GM20000 (cell line): ENCODE data around the gene PHACTR1.
"Not testable (repeated sequence)": the region's sequence is repeated elsewhere in the genome, so short reads cannot be mapped to it uniquely, and the experiment has no call there.

Source experiments
- DNase-seq: peaks from one replicate; pipeline ENCODE4 v3.0.0; 2012; ENCODE audit warnings: low spot score
- CTCF ChIP-seq: IDR thresholded peaks from 2 replicates; pipeline ENCODE4 v1.5.1; 2012; ENCODE audit warnings: mild to moderate bottlenecking, control low read depth; ENCODE audit errors: extremely low read depth, missing control alignments

Gene PHACTR1

DNA sequence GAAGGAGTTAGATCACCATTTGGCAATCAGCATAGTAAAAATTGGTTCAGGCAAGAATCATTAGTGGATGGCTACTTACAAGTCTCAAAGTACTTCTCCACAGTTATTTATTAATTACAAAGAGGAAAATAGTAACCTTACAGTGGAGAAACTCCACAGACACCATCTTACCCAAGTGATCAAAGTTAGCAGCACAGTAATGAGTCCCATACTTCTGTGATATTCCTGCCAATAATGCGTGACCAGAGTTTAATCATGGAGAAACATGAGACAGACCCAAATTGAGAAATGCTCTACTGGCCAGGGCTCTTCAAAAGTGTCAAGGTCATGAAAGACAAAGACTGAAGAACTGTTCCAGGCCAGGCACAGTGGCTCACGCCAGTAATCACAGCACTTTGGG lies 602.3 kb downstream of the PHACTR1 start:
- no peak for DNase-seq
- no peak for TF ChIP-seq CTCF

- DNase-seq = no peak
- TF ChIP-seq CTCF = no peak
These were observed 603.5 kb downstream of the PHACTR1 start for GRCh38 chr6:13319891-13320564.

DNA sequence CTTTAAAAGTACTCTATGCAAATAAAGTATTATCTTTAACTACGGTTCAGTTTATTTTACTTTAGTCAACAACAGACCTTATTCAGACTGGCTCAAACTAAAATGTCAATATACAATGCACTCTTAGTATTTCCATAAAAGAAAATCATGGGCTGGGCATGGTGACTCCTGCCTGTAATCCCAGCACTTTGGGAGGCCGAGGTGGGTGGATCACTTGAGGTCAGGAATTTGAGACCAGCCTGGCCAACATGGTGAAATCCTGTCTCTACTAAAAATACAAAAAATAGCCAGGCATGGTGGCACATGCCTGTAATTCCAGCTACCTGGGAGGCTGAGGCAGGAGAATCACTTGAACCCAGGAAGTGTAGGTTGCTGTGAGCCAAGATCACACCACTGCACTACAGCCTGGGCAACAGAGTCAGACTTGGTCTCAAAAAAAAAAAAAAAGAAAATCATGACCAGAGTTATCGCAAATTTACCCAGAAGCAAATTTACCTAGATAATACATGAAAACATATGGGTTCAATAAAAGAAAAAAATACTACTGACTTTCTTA lies 609.5 kb downstream of the PHACTR1 start:
- not testable (repeated sequence) for DNase-seq

GRCh38 chr6:13327691-13328075 lies 611.1 kb downstream of the PHACTR1 start:
- DNase-seq = no peak
- no peak for TF ChIP-seq CTCF

DNA sequence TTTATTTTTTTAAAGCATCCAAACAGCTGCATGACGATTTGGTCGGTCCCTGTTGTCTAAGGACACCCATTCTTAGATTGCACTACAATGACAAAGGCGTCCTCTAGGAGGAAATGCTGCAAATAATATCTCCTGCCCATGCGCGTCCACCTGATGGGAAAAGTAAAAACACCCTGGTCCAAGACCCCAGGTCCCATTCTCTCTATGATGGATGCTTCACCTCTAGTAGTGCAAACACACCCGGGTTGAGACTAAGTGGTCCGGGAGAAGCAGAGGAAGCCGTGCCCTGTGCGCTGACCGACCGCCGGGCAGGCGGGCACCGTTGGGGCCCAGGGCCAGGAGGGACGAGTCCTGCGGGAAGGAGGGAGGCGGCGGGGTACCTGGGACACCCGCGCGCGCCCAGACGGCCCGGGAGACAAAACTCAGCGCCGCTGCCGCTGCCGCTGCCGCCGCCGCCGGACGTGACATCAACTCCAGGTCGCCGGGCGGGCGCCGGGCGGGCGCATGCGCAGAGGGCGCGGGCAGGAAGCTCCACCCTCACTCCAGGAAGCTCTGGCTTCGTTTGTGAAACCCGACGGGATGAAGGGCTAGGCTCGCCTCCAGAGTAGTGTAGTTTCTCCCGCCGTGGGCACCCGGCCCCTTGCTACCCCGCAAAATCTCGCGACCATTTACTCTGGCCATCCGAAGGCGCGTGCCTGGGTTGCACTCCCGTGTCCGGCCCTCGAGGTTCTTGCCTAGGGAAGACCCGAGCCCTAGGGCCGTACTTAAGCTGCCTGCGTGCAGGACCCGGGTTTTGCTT lies 611.7 kb downstream of the PHACTR1 start, which contains the start of gene TBC1D7:
TSS of gene TBC1D7 (minus strand) at position 462 of the 799 bp plus-strand sequence. CDS start 1,639 bp downstream, outside the sequence.
- TF ChIP-seq CTCF = no peak
- peak; percentile 93 for DNase-seq

GRCh38 chr6:13328875-13329183 lies 612.3 kb downstream of the PHACTR1 start:
- DNase-seq = no peak
- TF ChIP-seq CTCF = no peak

DNA sequence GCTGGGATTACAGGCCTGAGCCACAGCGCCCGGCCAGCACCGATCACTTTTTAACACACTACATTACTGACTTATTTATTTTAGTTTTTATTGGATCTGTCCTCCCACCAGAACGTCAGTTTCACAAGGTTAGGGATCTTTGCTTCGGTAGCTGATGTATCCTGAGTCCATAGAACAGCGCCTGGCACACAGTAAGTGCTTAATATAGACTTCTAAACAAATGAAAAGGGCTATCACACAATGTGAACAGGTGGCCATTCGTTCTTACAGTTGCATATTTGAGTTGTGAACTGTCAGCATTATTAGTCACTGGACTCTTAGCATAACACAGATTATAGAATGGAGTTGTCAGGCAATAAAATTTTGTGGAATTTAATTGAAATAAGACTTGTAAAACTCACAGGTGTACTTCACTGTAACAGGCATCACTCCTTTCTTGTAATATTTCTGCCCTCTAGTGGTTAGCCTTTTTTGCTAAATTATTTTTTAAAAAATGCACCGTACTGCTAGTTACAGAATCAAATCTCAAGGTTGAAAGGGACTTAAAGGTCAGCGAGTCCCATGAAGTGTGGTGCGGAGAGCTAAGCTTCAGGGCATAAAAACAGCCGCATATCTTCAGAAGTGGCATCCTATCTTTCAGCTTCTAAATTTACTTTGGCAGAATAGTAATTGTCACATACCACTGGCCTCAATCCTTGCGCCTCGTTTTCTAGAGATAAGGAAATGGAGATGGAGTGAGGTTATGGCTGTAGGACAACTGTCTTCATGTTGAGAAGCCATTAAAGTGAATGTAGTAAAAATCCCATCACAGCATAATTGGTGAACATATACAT lies 615.2 kb downstream of the PHACTR1 start:
- TF ChIP-seq CTCF = no peak
- peak; percentile 40 for DNase-seq
